ENCODE results near the gene MID2.

GRCh38 chrX:107861056-107861455, 35.4 kb downstream of the MID2 start:
- no peak for TF ChIP-seq POLR2A (IDR thresholded peaks at IDR 0.05; ENCODE audit: low read length)
- no peak for TF ChIP-seq GATA1 (IDR thresholded peaks at IDR 0.05; ENCODE audit: low read depth, low read length)

Measured in erythroblast (primary cell).